Mesothelial cell of epicardium (in vitro differentiated cells): ENCODE results near the gene ACADVL. TPM values are rescaled to one million over a fixed set of nuclear protein-coding genes. Genes with fewer than 3 reads are reported as not detected.

Experiments used
- DNase-seq, 2 experiments: peaks; one replicate each; pipeline ENCODE4 v3.0.0; 2021; ENCODE audit warnings: low spot score in 2 of 2; ENCODE audit not compliant: unreplicated experiment in 2 of 2
- H3K27ac Mint-ChIP-seq: 2 replicates; pipeline ENCODE4 v1.8.0; 2021; ENCODE audit warnings: mixed read lengths
- H3K27me3 Mint-ChIP-seq: 2 replicates; pipeline ENCODE4 v1.8.0; 2021; ENCODE audit warnings: low read depth, mixed read lengths
- H3K36me3 Mint-ChIP-seq: 2 replicates; pipeline ENCODE4 v1.8.0; 2021; ENCODE audit warnings: mixed read lengths
- H3K4me1 Mint-ChIP-seq: 2 replicates; pipeline ENCODE4 v1.8.0; 2021; ENCODE audit warnings: mixed read lengths
- H3K4me3 Mint-ChIP-seq: 2 replicates; pipeline ENCODE4 v1.8.0; 2021; ENCODE audit warnings: mild to moderate bottlenecking, moderate library complexity, mixed read lengths
- H3K9me3 Mint-ChIP-seq: 2 replicates; pipeline ENCODE4 v1.8.0; 2021; ENCODE audit warnings: mixed read lengths
- total RNA-seq: library from RNA; stranded (reverse); gene quantifications from 3 replicates; pipeline ENCODE4 v1.2.1, GENCODE V29; 2021
- TF ChIP-seq, protein P1 (sequence below): fragments of 200-600 bp; sonication (generic); IDR thresholded peaks from one replicate; pipeline ENCODE4 v1.5.0; 2021; ENCODE audit warnings: antibody characterized with exemption; ENCODE audit not compliant: unreplicated experiment

The ACADVL gene
- total RNA-seq, 1 donor from 2014 or later, result 424 TPM

DNA sequence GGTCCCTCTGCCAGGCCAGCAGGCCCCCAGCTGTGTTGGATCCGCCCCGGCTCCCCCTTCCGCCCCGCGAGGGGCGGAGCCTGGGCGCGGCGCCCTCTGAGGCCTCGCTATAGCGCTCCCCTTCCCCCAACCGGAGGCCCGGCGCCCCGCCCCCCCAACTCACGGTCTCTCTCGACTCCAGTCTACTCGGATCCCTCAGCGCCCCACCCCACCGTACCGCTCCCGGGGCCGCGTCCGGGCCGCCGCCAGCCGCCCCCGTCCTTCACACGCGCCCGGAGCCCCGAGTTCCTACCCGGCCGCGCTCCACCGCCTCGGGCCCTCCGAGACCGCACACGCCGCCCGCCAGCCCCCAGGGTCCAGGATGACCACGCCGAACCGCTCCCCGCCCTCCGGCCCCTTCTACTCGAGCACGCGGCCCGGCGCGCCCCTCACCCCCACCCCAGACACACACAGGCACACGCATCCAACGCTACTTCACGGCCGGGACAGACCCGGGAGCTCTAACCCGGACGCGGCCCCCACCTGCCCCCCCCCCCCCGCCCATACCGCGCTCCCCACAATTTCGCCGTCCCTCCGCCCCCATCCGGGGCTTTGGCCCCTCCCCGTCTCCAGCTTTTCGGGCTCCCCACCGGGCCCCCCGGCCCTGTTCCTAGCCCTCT, 18.2 kb downstream of the ACADVL start:
- DNase-seq, result peak in 1 of 2 experiments; percentile 68
- Mint-ChIP-seq H3K27ac (peak overlapping the region; percentile 87), H3K4me3 (peak overlapping the region; percentile 95), H3K36me3 (peaks cover 17% of the 10 kb centered on the region), H3K4me1 (peaks cover 50% of the 10 kb centered on the region), H3K27me3 (no peaks in the 10 kb centered on the region), H3K9me3 (no peaks in the 10 kb centered on the region)
- TF ChIP-seq, protein P1, sequence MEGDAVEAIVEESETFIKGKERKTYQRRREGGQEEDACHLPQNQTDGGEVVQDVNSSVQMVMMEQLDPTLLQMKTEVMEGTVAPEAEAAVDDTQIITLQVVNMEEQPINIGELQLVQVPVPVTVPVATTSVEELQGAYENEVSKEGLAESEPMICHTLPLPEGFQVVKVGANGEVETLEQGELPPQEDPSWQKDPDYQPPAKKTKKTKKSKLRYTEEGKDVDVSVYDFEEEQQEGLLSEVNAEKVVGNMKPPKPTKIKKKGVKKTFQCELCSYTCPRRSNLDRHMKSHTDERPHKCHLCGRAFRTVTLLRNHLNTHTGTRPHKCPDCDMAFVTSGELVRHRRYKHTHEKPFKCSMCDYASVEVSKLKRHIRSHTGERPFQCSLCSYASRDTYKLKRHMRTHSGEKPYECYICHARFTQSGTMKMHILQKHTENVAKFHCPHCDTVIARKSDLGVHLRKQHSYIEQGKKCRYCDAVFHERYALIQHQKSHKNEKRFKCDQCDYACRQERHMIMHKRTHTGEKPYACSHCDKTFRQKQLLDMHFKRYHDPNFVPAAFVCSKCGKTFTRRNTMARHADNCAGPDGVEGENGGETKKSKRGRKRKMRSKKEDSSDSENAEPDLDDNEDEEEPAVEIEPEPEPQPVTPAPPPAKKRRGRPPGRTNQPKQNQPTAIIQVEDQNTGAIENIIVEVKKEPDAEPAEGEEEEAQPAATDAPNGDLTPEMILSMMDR, result no peak

DNA sequence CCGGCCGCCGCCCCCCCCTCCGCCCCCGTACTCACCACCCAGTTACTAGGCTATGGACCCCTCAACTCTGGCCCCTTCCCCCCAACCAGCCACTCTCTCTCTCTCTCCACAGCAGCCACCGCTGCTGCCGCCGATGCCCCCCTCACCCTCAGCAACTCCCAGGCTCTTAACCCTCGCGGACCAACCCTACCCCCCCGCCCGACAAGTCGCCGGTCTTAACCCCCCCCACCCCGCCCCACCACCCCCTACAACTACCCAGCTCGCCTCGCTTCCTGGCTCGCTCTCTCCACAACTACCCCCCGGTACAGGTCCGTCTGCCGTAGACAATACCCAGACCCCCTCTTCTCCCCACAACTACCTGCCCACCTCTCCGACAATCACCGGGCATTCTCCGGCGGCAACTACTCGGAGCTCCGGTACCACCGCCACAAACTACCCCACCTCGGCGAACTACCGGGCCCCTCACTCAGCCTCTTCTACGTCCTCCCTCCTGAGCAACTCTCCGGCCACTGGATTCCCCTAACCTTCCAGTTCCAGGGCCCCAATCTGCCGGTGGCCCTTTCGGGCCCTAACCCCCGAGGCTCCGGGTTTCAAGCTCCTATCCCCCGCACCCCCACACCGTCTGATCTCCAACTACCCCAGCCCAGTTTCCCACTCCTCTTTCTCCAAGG, 18.8 kb downstream of the ACADVL start:
- DNase-seq, result no peak
- TF ChIP-seq, protein P1, result no peak

DNA sequence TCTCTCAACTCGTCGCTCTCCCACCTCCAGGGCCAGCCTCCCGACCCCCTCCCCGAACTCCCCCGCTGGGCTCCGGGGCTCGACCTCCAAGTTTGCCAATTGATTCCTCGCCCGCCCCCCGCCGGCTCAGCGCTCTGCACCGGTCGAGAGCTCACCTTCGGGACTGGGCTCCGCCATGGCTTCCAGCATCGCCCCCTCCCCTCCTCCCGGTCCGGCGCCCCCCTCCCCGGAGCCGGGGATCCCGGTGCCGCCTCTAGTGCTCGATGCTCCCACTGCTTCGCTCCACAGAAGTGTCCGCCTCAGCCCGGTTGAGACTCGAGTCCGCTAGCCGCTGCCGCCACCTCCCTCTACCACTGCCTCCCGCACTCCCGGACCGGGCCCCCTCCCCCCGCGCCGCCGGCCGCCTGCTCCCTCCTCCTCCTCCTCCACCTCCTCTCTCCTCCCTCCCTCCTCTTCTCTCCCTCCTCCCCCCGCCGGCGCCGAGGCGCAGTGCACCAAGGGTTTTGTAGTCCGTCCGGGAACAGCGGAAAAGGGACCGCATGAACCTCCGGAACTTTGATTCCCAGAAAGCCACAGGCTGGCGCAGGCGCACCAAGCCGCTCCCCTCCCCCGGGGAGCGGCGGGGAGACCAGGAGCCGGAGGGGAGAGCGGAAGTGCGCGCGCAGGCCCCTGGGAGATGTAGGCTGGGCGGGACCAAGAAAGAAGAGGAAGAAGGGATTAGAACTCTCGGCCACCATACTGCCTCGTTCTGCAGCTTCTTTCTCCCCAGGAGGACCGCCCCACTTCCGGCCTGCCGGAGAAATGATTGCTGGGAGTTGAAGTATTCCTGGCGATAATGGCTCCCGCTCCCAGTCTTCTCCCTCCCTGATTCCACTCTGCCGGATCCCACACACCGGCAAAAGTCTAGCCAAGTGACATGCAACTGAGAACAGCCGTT, 19.6 kb downstream of the ACADVL start, which contains the start of gene PHF23:
Gene PHF23, minus strand, starts transcription at position 367 of the 937 bp plus-strand sequence. Its CDS starts 178 bp downstream, at position 189.
- Mint-ChIP-seq H3K4me1 (peaks cover 47% of the 10 kb centered on the region), H3K27ac (peak within 1 kb of the TSS; percentile 99)
- peak; percentile 97 to 98 for DNase-seq

More for the DNA sequence above, 18.8 kb downstream of the ACADVL start:
- no peaks in the 10 kb centered on the region for H3K27me3 Mint-ChIP-seq
- H3K9me3 Mint-ChIP-seq, result no peaks in the 10 kb centered on the region
- peak overlapping the region; percentile 99 for H3K27ac Mint-ChIP-seq
- peaks cover 51% of the 10 kb centered on the region for H3K4me1 Mint-ChIP-seq
- H3K4me3 Mint-ChIP-seq, result peak overlapping the region; percentile 95
- peaks cover 17% of the 10 kb centered on the region for H3K36me3 Mint-ChIP-seq

DNA sequence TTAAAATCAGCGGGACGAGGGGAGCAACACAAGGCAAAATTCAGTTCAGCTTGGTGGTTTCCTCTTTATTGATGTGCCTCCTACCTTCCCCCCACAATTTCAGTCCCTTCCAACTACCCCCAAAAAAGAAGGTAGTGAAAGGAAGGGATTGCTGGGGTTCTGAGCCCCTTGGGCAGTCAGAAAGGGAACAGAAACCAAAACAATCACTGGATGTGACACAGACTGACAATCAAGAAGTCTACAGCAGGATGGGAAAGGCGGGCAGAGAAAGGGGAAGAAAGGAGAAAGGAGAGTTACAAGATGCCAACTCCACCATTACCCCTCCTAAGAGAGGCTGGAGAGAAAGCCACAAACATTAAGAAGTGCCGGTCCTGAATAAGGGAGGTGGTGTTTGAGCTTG, 20.6 kb downstream of the ACADVL start:
- H3K36me3 Mint-ChIP-seq, result peaks cover 18% of the 10 kb centered on the region
- DNase-seq, result no peak
- peak overlapping the region; percentile 95 for H3K4me3 Mint-ChIP-seq
- TF ChIP-seq, protein P1, result no peak
- H3K4me1 Mint-ChIP-seq, result peaks cover 41% of the 10 kb centered on the region
- H3K27ac Mint-ChIP-seq, result peak overlapping the region; percentile 99
- no peaks in the 10 kb centered on the region for H3K27me3 Mint-ChIP-seq
- H3K9me3 Mint-ChIP-seq, result no peaks in the 10 kb centered on the region

More for the DNA sequence above, 19.6 kb downstream of the ACADVL start, which contains the start of gene PHF23:
- H3K9me3 Mint-ChIP-seq, result no peaks in the 10 kb centered on the region
- peaks cover 18% of the 10 kb centered on the region for H3K36me3 Mint-ChIP-seq
- no peaks in the 10 kb centered on the region for H3K27me3 Mint-ChIP-seq
- TF ChIP-seq, protein P1, result no peak
- H3K4me3 Mint-ChIP-seq, result peak within 1 kb of the TSS; percentile 95

DNA sequence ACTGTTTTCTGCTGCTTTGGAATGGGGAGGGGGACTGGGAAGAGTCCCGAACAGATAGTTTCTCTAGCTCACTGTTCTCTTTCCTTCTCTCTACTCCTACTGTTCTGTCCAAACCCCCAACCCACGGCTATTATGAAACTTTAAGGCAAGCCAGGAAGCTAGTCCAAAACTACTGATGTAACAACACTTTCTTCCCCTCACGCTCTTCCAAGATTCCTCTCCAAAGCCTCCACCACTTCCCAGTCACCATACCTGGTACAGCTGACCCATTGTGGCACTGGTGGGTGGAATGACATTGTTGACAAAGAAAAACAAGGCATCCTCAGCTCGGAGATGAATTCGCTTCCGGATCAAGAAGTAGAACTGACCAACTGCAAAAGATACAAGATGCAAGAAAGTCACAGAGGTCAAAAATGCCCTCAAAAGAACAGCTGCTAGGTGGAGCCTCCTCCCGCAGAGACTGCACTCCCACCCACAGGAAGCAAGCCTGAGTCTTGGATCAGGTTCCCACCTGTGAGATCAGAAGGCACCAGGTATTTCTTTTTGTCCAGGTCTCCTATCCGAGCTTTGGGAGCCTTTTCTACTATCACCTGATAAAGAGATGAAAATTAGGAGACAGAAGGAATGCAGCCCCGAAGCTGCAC, 21.5 kb downstream of the ACADVL start:
- no peak for DNase-seq
- peak overlapping the region; percentile 95 for H3K4me3 Mint-ChIP-seq
- peak overlapping the region; percentile 99 for H3K27ac Mint-ChIP-seq
- H3K27me3 Mint-ChIP-seq, result no peaks in the 10 kb centered on the region
- TF ChIP-seq, protein P1, result no peak
- H3K36me3 Mint-ChIP-seq, result peaks cover 21% of the 10 kb centered on the region
- H3K4me1 Mint-ChIP-seq, result peaks cover 41% of the 10 kb centered on the region
- H3K9me3 Mint-ChIP-seq, result no peaks in the 10 kb centered on the region
